K562 (cell line): ENCODE measurements around the gene PI4KA. TPM values are rescaled to one million over a fixed set of nuclear protein-coding genes. Genes with fewer than 3 reads are reported as not detected.

Experiments used
- ATAC-seq: fragments of 200-7000 bp; cut with Tn5 transposase; 3 replicates; pipeline ENCODE4 v1.9.1; 2020; ENCODE audit warnings: moderate library complexity
- BruUV-seq: library from RNA; stranded (reverse); fragments of 400-500 nt; replicated peaks from 2 replicates; lab custom pipeline; 2021; lab: Mats Ljungman, UMichigan
- CTCF ChIA-PET: fragments of 300-600 bp; formaldehyde crosslinking; extraction: SDS; loops from one replicate; lab custom pipeline; 2021; ENCODE audit warnings: low intra/inter-chr PET ratio; lab: Yijun Ruan, JAX
- POLR2A ChIA-PET: fragments of 300-600, 350-650 bp; sonication (Branson Sonifier 250); formaldehyde crosslinking; extraction: SDS; loops from one replicate; lab custom pipeline; 2021; ENCODE audit warnings: antibody characterized with exemption, inconsistent platforms; lab: Yijun Ruan, JAX
- DNase-seq, 4 experiments: peaks; one replicate each; pipeline versions ENCODE4 v3.0.0 to v3.0.0-alpha.2; 2011 to 2018; ENCODE audit warnings: low spot score in 3 of 4, mixed read lengths in 3 of 4; ENCODE audit errors: extremely low read depth in 1 of 4
- FAIRE-seq: peaks from 2 replicates; lab custom pipeline; 2011; peaks lifted over from hg19 to GRCh38; lab: Jason Lieb, UNC
- H2AFZ ChIP-seq: 2 replicates; pipeline ENCODE4 v1.6.0; 2011; ENCODE audit warnings: low read depth, low read length, control low read depth, inconsistent platforms
- H3K27ac ChIP-seq: fragments of 200-600 bp; 3 replicates; pipeline ENCODE4 v1.8.0; 2011; ENCODE audit warnings: low read depth, mild to moderate bottlenecking, control low read depth, inconsistent platforms, low read length, moderate library complexity, mixed read lengths; ENCODE audit errors: extremely low read depth
- H3K27me3 ChIP-seq, 2 experiments: fragments of 300-600 bp in 1 of 2; 2 replicates in 1 of 2; 3 replicates in 1 of 2; pipeline versions ENCODE4 v1.6.0 to v1.8.0; 2011; ENCODE audit warnings: inconsistent platforms in 2 of 2, low read length in 2 of 2, mild to moderate bottlenecking in 1 of 2, mixed read lengths in 1 of 2, moderate library complexity in 1 of 2; ENCODE audit not compliant: control insufficient read depth in 2 of 2, insufficient read depth in 2 of 2
- H3K36me3 ChIP-seq: fragments of 300-600 bp; 3 replicates; pipeline ENCODE4 v1.8.0; 2011; ENCODE audit warnings: mild to moderate bottlenecking, low read length, inconsistent platforms; ENCODE audit not compliant: control insufficient read depth, insufficient read depth
- H3K4me1 ChIP-seq, 2 experiments: fragments of 200-600 bp in 1 of 2; replicated peaks in 1 of 2; 2 replicates in 1 of 2; 3 replicates in 1 of 2; pipeline versions ENCODE4 v1.5.1 to v1.8.0; 2011; ENCODE audit warnings: inconsistent platforms in 2 of 2, low read length in 2 of 2, mild to moderate bottlenecking in 1 of 2, mixed read lengths in 1 of 2, moderate library complexity in 1 of 2; ENCODE audit not compliant: control insufficient read depth in 2 of 2, insufficient read depth in 2 of 2
- H3K4me2 ChIP-seq: 2 replicates; pipeline ENCODE4 v1.6.1; 2011; ENCODE audit warnings: low read length, control low read depth, inconsistent platforms, mixed read lengths; ENCODE audit not compliant: insufficient read depth
- H3K4me3 ChIP-seq: fragments of 200-600 bp; sonication (generic), shearing (Covaris generic); 2 replicates; pipeline ENCODE4 v1.5.1; 2016; ENCODE audit warnings: control low read depth, inconsistent platforms
- H3K79me2 ChIP-seq: fragments of 200-600 bp; 3 replicates; pipeline ENCODE4 v1.8.0; 2011; ENCODE audit warnings: low read length, inconsistent platforms; ENCODE audit not compliant: control insufficient read depth, insufficient read depth
- H3K9ac ChIP-seq, 2 experiments: 2 replicates each; pipeline versions ENCODE4 v1.6.0 to v1.6.1; 2011; ENCODE audit warnings: low read depth in 2 of 2, low read length in 2 of 2, control low read depth in 1 of 2, inconsistent platforms in 1 of 2, mild to moderate bottlenecking in 1 of 2, mixed read lengths in 1 of 2; ENCODE audit not compliant: insufficient read depth in 1 of 2
- H3K9me1 ChIP-seq: one replicate; pipeline ENCODE4 v1.6.0; 2011; ENCODE audit warnings: inconsistent platforms, mild to moderate bottlenecking, low read length, moderate library complexity; ENCODE audit not compliant: control insufficient read depth, insufficient read depth
- H3K9me3 ChIP-seq: replicated peaks from 2 replicates; pipeline ENCODE4 v1.5.1; 2011; ENCODE audit warnings: low read depth, low read length, inconsistent platforms; ENCODE audit not compliant: control insufficient read depth, insufficient read depth
- H4K20me1 ChIP-seq: replicated peaks from 2 replicates; pipeline ENCODE4 v1.6.1; 2011; ENCODE audit warnings: low read length, inconsistent platforms, mixed read lengths; ENCODE audit not compliant: control insufficient read depth, insufficient read depth
- CAMTA2 ChIP-seq: fragments of 250-450 bp; sonication (Bioruptor Pico); conservative IDR thresholded peaks from 2 replicates; pipeline ENCODE4 v1.5.1; 2022
- CREB3 ChIP-seq: fragments of 450-650 bp; conservative IDR thresholded peaks from 2 replicates; pipeline ENCODE4 v1.6.1; 2016; ENCODE audit warnings: missing genetic modification characterization, low read depth, mild to moderate bottlenecking, missing compliant biosample characterization, moderate library complexity
- NUFIP1 ChIP-seq: fragments of 450-650 bp; IDR thresholded peaks from 2 replicates; pipeline ENCODE4 v1.6.1; 2018; ENCODE audit not compliant: partially characterized antibody
- PHTF2 ChIP-seq: fragments of 250-450 bp; sonication (Bioruptor Pico); IDR thresholded peaks from 2 replicates; pipeline ENCODE4 v1.5.0; 2021; ENCODE audit warnings: mild to moderate bottlenecking
- POLR2B ChIP-seq: fragments of 450-650 bp; IDR thresholded peaks from 2 replicates; pipeline ENCODE4 v1.6.1; 2018; ENCODE audit warnings: low read depth; ENCODE audit not compliant: partially characterized antibody
- PURB ChIP-seq: sonication (generic); formaldehyde crosslinking; IDR thresholded peaks from 2 replicates; pipeline ENCODE4 v1.9.0; 2021; ENCODE audit warnings: low read depth, mild to moderate bottlenecking, missing genetic modification reagents
- RHOXF2B ChIP-seq: fragments of 250-450 bp; sonication (Bioruptor Pico); conservative IDR thresholded peaks from 2 replicates; pipeline ENCODE4 v1.5.1; 2021
- SAFB2 ChIP-seq: fragments of 200-400 bp; formaldehyde crosslinking; IDR thresholded peaks from 2 replicates; pipeline ENCODE4 v1.6.1; 2018; ENCODE audit warnings: borderline replicate concordance, low read length, low read depth, moderate library complexity; ENCODE audit not compliant: severe bottlenecking
- SMC3 ChIP-seq: conservative IDR thresholded peaks from 2 replicates; pipeline ENCODE4 v1.6.1; 2011; ENCODE audit warnings: low read depth, low read length, improper control_type of control experiment; ENCODE audit not compliant: insufficient read depth
- ZBTB12 ChIP-seq: fragments of 250-450 bp; sonication (Bioruptor Pico); IDR thresholded peaks from 2 replicates; pipeline ENCODE4 v1.4.0; 2020
- ZBTB5 ChIP-seq: fragments of 450-650 bp; IDR thresholded peaks from 2 replicates; pipeline ENCODE4 v1.6.1; 2017; ENCODE audit warnings: antibody characterized with exemption
- ZNF146 ChIP-seq: IDR thresholded peaks from one replicate; pipeline ENCODE4 v1.6.1; 2018; ENCODE audit warnings: missing compliant biosample characterization; ENCODE audit not compliant: unreplicated experiment
- ZNF197 ChIP-seq: fragments of 200-800 bp; sonication (Bioruptor generic); IDR thresholded peaks from 2 replicates; pipeline ENCODE4 v1.6.1; 2016; ENCODE audit warnings: low read depth, missing genetic modification characterization, missing compliant biosample characterization
- ZNF316 ChIP-seq: fragments of 450-650 bp; IDR thresholded peaks from 2 replicates; pipeline ENCODE4 v1.6.1; 2016
- ZNF75A ChIP-seq: fragments of 450-650 bp; formaldehyde crosslinking; IDR thresholded peaks from 2 replicates; pipeline ENCODE4 v1.4.0; 2020; ENCODE audit warnings: mild to moderate bottlenecking
- ZNF766 ChIP-seq: fragments of 200-800 bp; sonication (Bioruptor generic); conservative IDR thresholded peaks from 2 replicates; pipeline ENCODE4 v1.6.1; 2016; ENCODE audit warnings: missing genetic modification characterization, missing compliant biosample characterization
- WGBS: fragments of 100-300 bp; shearing (Covaris generic); methylation state at CpG from one replicate; pipeline ENCODE4 v1.1.6; 2016; ENCODE audit warnings: low coverage, mixed read lengths; ENCODE audit not compliant: insufficient coverage; ENCODE audit errors: missing lambda C conversion rate; 5-methylcytosine and 5-hydroxymethylcytosine counted together
- in situ Hi-C: fragments of 300-500 bp; cut with MboI; formaldehyde crosslinking; loops from 4 replicates; pipeline ENCODE4 v1.15.0; 2018; ENCODE audit warnings: inconsistent platforms, mixed read lengths
- intact Hi-C: fragments of 100-400 bp; cut with micrococcal nuclease; formaldehyde crosslinking; loops from 2 replicates; pipeline ENCODE4 v1.14.2; 2022
- polyA plus RNA-seq, 8 experiments: library from polyadenylated mRNA; depleted of rRNA in 4 of 8; stranded (reverse) in 5 of 8; unstranded in 3 of 8; fragments of >200 nt; fragmentation: Nextera tagmentation in 2 of 8; fragmentation: Illumina TruSeq in 1 of 8; extraction: Ambion mirVana in 2 of 8; extraction: Trizol in 1 of 8; gene quantifications; 2 replicates each; pipeline versions ENCODE4 v1.2.1 to v1.2.3, GENCODE V29; 2011 to 2014; ENCODE audit warnings: inconsistent platforms in 1 of 8, missing spikeins in 1 of 8
- total RNA-seq, 7 experiments: library from RNA; depleted of rRNA in 6 of 7; stranded (reverse); fragments of >200 nt in 6 of 7; fragmentation: Illumina TruSeq in 2 of 7; extraction: Trizol in 2 of 7; gene quantifications; 2 replicates each; pipeline versions ENCODE4 v1.2.1 to v1.2.3, GENCODE V29; 2011 to 2021; ENCODE audit warnings: low replicate concordance in 1 of 7

The PI4KA gene
- total and polyA plus RNA-seq, 9 of the 15 experiments (the other 6 are each of a cell fraction or from before 2014, with no cell fraction given) = 7.3 to 187 (median 84.7) TPM

GRCh38 chr22:20889904-20890540 is 31.4 kb upstream of the PI4KA start (continued):
- TF ChIP-seq CREB3 (tag) = no peak
- no peak for TF ChIP-seq PURB (CRISPR knock-in tag)
- no peak for TF ChIP-seq PHTF2
- no peak for TF ChIP-seq SMC3
- 0 out of 2 replicates have a peak, but pooled peaks have one; percentile 64 for TF ChIP-seq RHOXF2B (CRISPR knock-in tag)

- ATAC-seq = no peak
- CTCF ChIA-PET = interaction anchor here (0.6 kb wide), 1 partner anchor 80 kb away, joined by 4 read pairs; no protein-coding TSS in a partner anchor
- no peak overlapping the region for H2AFZ ChIP-seq
- TF ChIP-seq ZNF146 (CRISPR knock-in tag) = no peak
- TF ChIP-seq ZNF316 = peak; percentile 89
- TF ChIP-seq POLR2B = peak; percentile 8
- no peak for TF ChIP-seq ZNF766 (CRISPR knock-in tag)
- TF ChIP-seq NUFIP1 = no peak
- no peak for TF ChIP-seq SAFB2
- no peak for TF ChIP-seq ZBTB12 (CRISPR knock-in tag)
- no peak for TF ChIP-seq ZBTB5
- TF ChIP-seq ZNF75A (CRISPR knock-in tag) = no peak
- TF ChIP-seq CAMTA2 (CRISPR knock-in tag) = peak; percentile 90
- no peak for TF ChIP-seq ZNF197 (CRISPR knock-in tag)
Observed at GRCh38 chr22:20889025-20889704, 30.6 kb upstream of the PI4KA start.

More at GRCh38 chr22:20889025-20889704, 30.6 kb upstream of the PI4KA start:
- Histone ChIP-seq H3K4me2 (no peak overlapping the region), H3K9ac (no peak overlapping the region), H3K27ac (no peak overlapping the region), H3K9me3 (no peaks in the 10 kb centered on the region), H3K4me3 (no peak overlapping the region), H3K36me3 (peaks cover 52% of the 10 kb centered on the region), H3K9me1 (no peaks in the 10 kb centered on the region), H3K79me2 (no peaks in the 10 kb centered on the region), H4K20me1 (no peaks in the 10 kb centered on the region; the same call in 1 of the 2 replicates), H3K27me3 (no peaks in the 10 kb centered on the region), H3K4me1 (peaks cover 12 to 14% of the 10 kb centered on the region in 2 experiments)
- DNase-seq (peak in 2 of 4 experiments; percentile 41 to 44), FAIRE-seq (no peak)
- intact Hi-C loops (loop anchor here (5.0 kb wide), 1 partner anchor 183 kb away; no protein-coding TSS in a partner anchor), in situ Hi-C loops (no loop called here)
- POLR2A ChIA-PET = interaction anchor here (0.6 to 6.1 kb wide), 13 partner anchors 8 to 295 kb away, joined by 3 to 68 read pairs (median 4); partner anchors contain the start of genes LZTR1 and P2RX6
- BruUV-seq = TSS peak; percentile 35
- WGBS = 68% methylated on average over 6 of the region's 6 CpGs
